ENCODE data around the gene UCKL1.
"Not testable (repeated sequence)": the region's sequence is repeated elsewhere in the genome, so short reads cannot be mapped to it uniquely, and the experiment has no call there.

UCKL1 gene

GRCh38 chr20:63942969-63943807 lies 13.0 kb downstream of the UCKL1 start:
- no peak for DNase-seq

- no peak for DNase-seq
Observed at GRCh38 chr20:63942250-63942951, 13.8 kb downstream of the UCKL1 start.

GRCh38 chr20:63941282-63942081 lies 14.7 kb downstream of the UCKL1 start:
- DNase-seq, result no peak

- no peak for DNase-seq
Observed at GRCh38 chr20:63940472-63941266, 15.5 kb downstream of the UCKL1 start.

GRCh38 chr20:63940071-63940471 lies 16.1 kb downstream of the UCKL1 start:
- no peak for DNase-seq

- DNase-seq, result no peak
Observed at GRCh38 chr20:63939061-63939935, 16.9 kb downstream of the UCKL1 start.

GRCh38 chr20:63937596-63937995 lies 18.6 kb downstream of the UCKL1 start:
- DNase-seq, result no peak

- DNase-seq, result no peak
Observed at GRCh38 chr20:63935447-63935846, 20.8 kb downstream of the UCKL1 start.

- DNase-seq, result no peak
Observed at GRCh38 chr20:63934271-63935068, 21.7 kb downstream of the UCKL1 start.

GRCh38 chr20:63933646-63934045 lies 22.6 kb downstream of the UCKL1 start:
- DNase-seq, result no peak

- no peak for DNase-seq
Observed at GRCh38 chr20:63932606-63933160, 23.5 kb downstream of the UCKL1 start.

GRCh38 chr20:63931735-63932134 lies 24.5 kb downstream of the UCKL1 start:
- DNase-seq, result no peak

GRCh38 chr20:63930971-63931553 lies 25.2 kb downstream of the UCKL1 start:
- no peak for DNase-seq

GRCh38 chr20:63929473-63929883 lies 26.7 kb downstream of the UCKL1 start:
- DNase-seq, result not testable (repeated sequence)

GRCh38 chr20:63929071-63929470 lies 27.1 kb downstream of the UCKL1 start:
- no peak for DNase-seq

GRCh38 chr20:63926298-63926697 lies 29.9 kb downstream of the UCKL1 start:
- no peak for DNase-seq

- DNase-seq, result no peak
Observed at GRCh38 chr20:63924241-63924640, 32.0 kb downstream of the UCKL1 start.

- DNase-seq, result no peak
Observed at GRCh38 chr20:63923651-63924050, 32.6 kb downstream of the UCKL1 start.

- no peak for DNase-seq
Observed at GRCh38 chr20:63920226-63920625, 36.0 kb downstream of the UCKL1 start.

GRCh38 chr20:63919130-63919529 lies 37.1 kb downstream of the UCKL1 start:
- no peak for DNase-seq
